MM.1S (cell line): ENCODE results near the gene BMP7.

Experiments used
- EZH2 ChIP-seq: fragments of 300-600 bp; sonication (generic); optimal IDR thresholded peaks from 2 replicates; pipeline ENCODE3; 2017; ENCODE audit warnings: low read depth, mild to moderate bottlenecking, antibody characterized with exemption, low read length, mixed read lengths
- TF ChIP-seq, protein P1 (sequence below): fragments of 300-600 bp; sonication (generic); IDR thresholded peaks from 2 replicates; pipeline ENCODE4 v1.5.1; 2016; ENCODE audit warnings: antibody characterized with exemption, low read length, mixed read lengths

DNA sequence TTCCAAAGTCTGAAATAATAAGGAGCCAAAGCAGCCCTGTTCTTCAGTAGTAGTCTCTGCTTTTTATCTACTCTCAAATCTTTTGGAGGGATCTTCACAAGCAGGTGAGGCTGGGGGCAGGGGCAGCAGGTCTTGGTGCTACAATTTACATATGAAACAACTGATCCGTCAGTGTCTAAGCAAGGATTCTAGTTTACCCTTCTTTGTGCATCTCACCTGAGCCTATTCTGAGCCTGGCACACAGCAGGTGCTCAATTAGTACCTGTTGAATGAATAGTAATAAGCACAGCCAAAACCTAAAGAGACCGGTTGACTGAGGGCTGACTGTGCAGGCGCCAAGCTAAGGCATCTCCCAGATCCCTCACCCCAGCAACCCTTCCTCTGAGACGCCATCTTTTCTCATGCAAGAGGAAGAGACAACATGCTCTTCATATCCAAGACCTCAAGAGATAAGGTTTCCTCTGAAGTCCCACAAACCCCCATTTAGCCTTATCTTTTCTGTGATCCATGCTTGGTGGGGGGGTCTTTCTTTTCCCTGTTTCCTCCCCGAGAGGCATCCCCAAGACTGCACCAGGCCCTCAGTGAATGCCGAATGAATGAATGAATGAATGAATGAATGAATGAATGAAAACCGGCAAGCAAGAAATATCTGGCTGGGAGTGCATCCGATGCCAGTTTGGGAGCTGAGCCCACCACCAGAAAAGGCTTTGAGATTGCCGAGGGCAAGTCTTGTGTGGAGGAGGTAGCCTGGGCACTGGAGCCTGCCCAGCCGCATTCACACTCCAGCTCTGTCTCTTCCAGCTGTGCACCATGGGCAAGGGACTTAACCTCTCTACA is 2.9 kb upstream of the BMP7 start:
- TF ChIP-seq, protein P1, sequence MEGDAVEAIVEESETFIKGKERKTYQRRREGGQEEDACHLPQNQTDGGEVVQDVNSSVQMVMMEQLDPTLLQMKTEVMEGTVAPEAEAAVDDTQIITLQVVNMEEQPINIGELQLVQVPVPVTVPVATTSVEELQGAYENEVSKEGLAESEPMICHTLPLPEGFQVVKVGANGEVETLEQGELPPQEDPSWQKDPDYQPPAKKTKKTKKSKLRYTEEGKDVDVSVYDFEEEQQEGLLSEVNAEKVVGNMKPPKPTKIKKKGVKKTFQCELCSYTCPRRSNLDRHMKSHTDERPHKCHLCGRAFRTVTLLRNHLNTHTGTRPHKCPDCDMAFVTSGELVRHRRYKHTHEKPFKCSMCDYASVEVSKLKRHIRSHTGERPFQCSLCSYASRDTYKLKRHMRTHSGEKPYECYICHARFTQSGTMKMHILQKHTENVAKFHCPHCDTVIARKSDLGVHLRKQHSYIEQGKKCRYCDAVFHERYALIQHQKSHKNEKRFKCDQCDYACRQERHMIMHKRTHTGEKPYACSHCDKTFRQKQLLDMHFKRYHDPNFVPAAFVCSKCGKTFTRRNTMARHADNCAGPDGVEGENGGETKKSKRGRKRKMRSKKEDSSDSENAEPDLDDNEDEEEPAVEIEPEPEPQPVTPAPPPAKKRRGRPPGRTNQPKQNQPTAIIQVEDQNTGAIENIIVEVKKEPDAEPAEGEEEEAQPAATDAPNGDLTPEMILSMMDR = no peak
- TF ChIP-seq EZH2 = no peak
